Naive thymus-derived CD4-positive, alpha-beta T cell (primary cell): Measurements from ENCODE around the gene ZNF692. TPM values are rescaled to one million over a fixed set of nuclear protein-coding genes. Genes with fewer than 3 reads are reported as not detected.

Experiments
- ATAC-seq: fragments of 150-1000 bp; cut with Tn5 transposase; 2 replicates; pipeline ENCODE4 v1.10.0; 2021; ENCODE audit warnings: mild to moderate bottlenecking, moderate library complexity
- CTCF ChIA-PET: fragments of 350-600 bp; sonication (Branson Sonifier 250); formaldehyde crosslinking; loops from one replicate; lab custom pipeline; 2021; ENCODE audit warnings: antibody characterized with exemption; lab: Charles Lee
- POLR2A ChIA-PET: fragments of 350-600 bp; sonication (Branson Sonifier 250); formaldehyde crosslinking; loops from one replicate; lab custom pipeline; 2021; ENCODE audit warnings: antibody characterized with exemption, inconsistent platforms; lab: Charles Lee
- DNase-seq, 9 donors: peaks; one replicate each; pipeline versions ENCODE4 v3.0.0 to v3.0.0-alpha.2; 2020 to 2022; ENCODE audit warnings: mixed read lengths in 1 of 9
- H3K27ac ChIP-seq: one replicate; pipeline ENCODE4 v1.7.0; 2013; ENCODE audit warnings: mild to moderate bottlenecking, low read depth, low read length, moderate library complexity
- H3K27me3 ChIP-seq, 2 donors: one replicate each; pipeline ENCODE4 v1.7.0; 2013; ENCODE audit warnings: low read length in 2 of 2, mild to moderate bottlenecking in 2 of 2, moderate library complexity in 2 of 2; ENCODE audit not compliant: control insufficient read depth in 2 of 2, insufficient read depth in 2 of 2
- H3K36me3 ChIP-seq, 3 experiments: 1 replicate in 2 of 3; 2 replicates in 1 of 3; pipeline ENCODE4 v1.7.0; 2013; ENCODE audit warnings: low read length in 3 of 3, mild to moderate bottlenecking in 3 of 3, moderate library complexity in 1 of 3; ENCODE audit not compliant: insufficient read depth in 3 of 3, control insufficient read depth in 2 of 3
- H3K4me1 ChIP-seq, 2 donors: one replicate each; pipeline ENCODE4 v1.7.0; 2013; ENCODE audit warnings: low read length in 2 of 2, mild to moderate bottlenecking in 2 of 2, moderate library complexity in 1 of 2; ENCODE audit not compliant: control insufficient read depth in 2 of 2, insufficient read depth in 2 of 2
- H3K4me3 ChIP-seq: 2 replicates; pipeline ENCODE4 v1.7.0; 2013; ENCODE audit warnings: mild to moderate bottlenecking, low read length
- H3K9me3 ChIP-seq, 3 experiments: 1 replicate in 2 of 3; 2 replicates in 1 of 3; pipeline ENCODE4 v1.7.0; 2013; ENCODE audit warnings: low read length in 3 of 3; ENCODE audit not compliant: control insufficient read depth in 2 of 3
- H3K27ac Mint-ChIP-seq, 9 donors: one replicate each; pipeline ENCODE4 v1.8.0; 2020 to 2022; ENCODE audit warnings: mixed read lengths in 9 of 9, mild to moderate bottlenecking in 8 of 9, moderate library complexity in 5 of 9, inconsistent platforms in 2 of 9
- H3K27me3 Mint-ChIP-seq, 5 donors: one replicate each; pipeline ENCODE4 v1.8.0; 2021 to 2022; ENCODE audit warnings: mixed read lengths in 5 of 5, mild to moderate bottlenecking in 1 of 5
- H3K36me3 Mint-ChIP-seq, 5 donors: one replicate each; pipeline ENCODE4 v1.8.0; 2020 to 2022; ENCODE audit warnings: mixed read lengths in 5 of 5, mild to moderate bottlenecking in 3 of 5, inconsistent platforms in 1 of 5
- H3K4me1 Mint-ChIP-seq, 7 donors: one replicate each; pipeline ENCODE4 v1.8.0; 2020 to 2022; ENCODE audit warnings: mixed read lengths in 7 of 7, mild to moderate bottlenecking in 3 of 7, inconsistent platforms in 1 of 7
- H3K4me3 Mint-ChIP-seq, 10 donors: one replicate each; pipeline ENCODE4 v1.8.0; 2020 to 2022; ENCODE audit warnings: mild to moderate bottlenecking in 10 of 10, mixed read lengths in 10 of 10, moderate library complexity in 6 of 10, inconsistent platforms in 2 of 10
- H3K9me3 Mint-ChIP-seq, 11 donors: one replicate each; pipeline ENCODE4 v1.8.0; 2020 to 2022; ENCODE audit warnings: mixed read lengths in 11 of 11, mild to moderate bottlenecking in 4 of 11, inconsistent platforms in 1 of 11, moderate library complexity in 1 of 11
- intact Hi-C, 2 donors: fragments of 100-400 bp; cut with micrococcal nuclease; formaldehyde crosslinking; loops; one replicate each; pipeline ENCODE4 v1.15.1; 2023
- polyA plus RNA-seq, 2 donors: library from polyadenylated mRNA; unstranded; fragments of 300-500 nt; fragmentation: Illumina TruSeq; gene quantifications; one replicate each; pipeline ENCODE4 v1.2.3, GENCODE V29; 2021
- total RNA-seq, 6 experiments: library from RNA in 5 of 6; stranded (reverse) in 5 of 6; gene quantifications; 1 replicate in 5 of 6; 2 replicates in 1 of 6; pipeline ENCODE4 v1.2.3 and lab custom pipeline; 2021 to 2026

Gene ZNF692
- total and polyA plus RNA-seq, 7 experiments from 2014 or later: 7.6 to 87.5 (median 58.7) TPM

- DNase-seq (no peak), ATAC-seq (no peak)
- peaks cover 38 to 52% (median 46%) of the 10 kb centered on the region in 7 donors for H3K4me1 Mint-ChIP-seq
- Histone ChIP-seq H3K27me3 (no peaks in the 10 kb centered on the region), H3K9me3 (no peaks in the 10 kb centered on the region), H3K4me1 (peaks cover 8 to 41% of the 10 kb centered on the region in 2 donors), H3K36me3 (peaks cover 3 to 42% (median 10%) of the 10 kb centered on the region in 3 experiments), H3K4me3 (no peak overlapping the region), H3K27ac (no peak overlapping the region)
- H3K4me3 Mint-ChIP-seq: peak overlapping the region in 1 of 10 donors; percentile 11
- CTCF ChIA-PET: no interaction called here
- H3K27me3 Mint-ChIP-seq: no peaks in the 10 kb centered on the region
- H3K36me3 Mint-ChIP-seq: peaks cover 21 to 46% (median 33%) of the 10 kb centered on the region in 5 donors
- no peaks in the 10 kb centered on the region for H3K9me3 Mint-ChIP-seq
- POLR2A ChIA-PET: interaction anchor here (1.5 kb wide), 1 partner anchor 12 kb away, joined by 3 read pairs; no protein-coding TSS in a partner anchor
- H3K27ac Mint-ChIP-seq: peak overlapping the region in 8 of 9 donors; percentile 9 to 96 (median 52)
- intact Hi-C loops: no loop called here
Measured at GRCh38 chr1:248814351-248814750, 44.5 kb downstream of the ZNF692 start.

GRCh38 chr1:248813546-248813945, 45.3 kb downstream of the ZNF692 start:
- H3K4me1 Mint-ChIP-seq: peaks cover 30 to 44% (median 38%) of the 10 kb centered on the region in 7 donors
- CTCF ChIA-PET: interaction anchor here (1.0 kb wide), 1 partner anchor 12 kb away, joined by 3 read pairs; the partner anchor contains the start of gene SH3BP5L
- ATAC-seq (no peak), DNase-seq (no peak)
- no peak overlapping the region for H3K4me3 Mint-ChIP-seq
- Histone ChIP-seq H3K27me3 (no peaks in the 10 kb centered on the region), H3K27ac (no peak overlapping the region), H3K36me3 (peaks cover 3 to 42% (median 10%) of the 10 kb centered on the region in 3 experiments), H3K4me3 (no peak overlapping the region), H3K4me1 (peaks cover 0 to 33% of the 10 kb centered on the region in 2 donors), H3K9me3 (no peaks in the 10 kb centered on the region)
- POLR2A ChIA-PET: interaction anchor here (1.0 to 1.5 kb wide), 3 partner anchors 9 to 13 kb away, joined by 3 to 4 read pairs (median 3); no protein-coding TSS in a partner anchor
- H3K36me3 Mint-ChIP-seq: peaks cover 21 to 42% (median 27%) of the 10 kb centered on the region in 5 donors
- H3K27ac Mint-ChIP-seq: peak overlapping the region in 4 of 9 donors; percentile 14 to 67 (median 39)
- intact Hi-C loops: no loop called here
- no peaks in the 10 kb centered on the region for H3K9me3 Mint-ChIP-seq
- H3K27me3 Mint-ChIP-seq: no peaks in the 10 kb centered on the region

- Mint-ChIP-seq H3K27me3 (no peaks in the 10 kb centered on the region), H3K27ac (peak overlapping the region in 6 of 9 donors; percentile 25 to 79 (median 48)), H3K36me3 (peaks cover 21 to 42% (median 27%) of the 10 kb centered on the region in 5 donors), H3K4me3 (no peak overlapping the region), H3K9me3 (no peaks in the 10 kb centered on the region), H3K4me1 (peaks cover 24 to 37% (median 32%) of the 10 kb centered on the region in 7 donors)
- Histone ChIP-seq H3K27ac (no peak overlapping the region), H3K36me3 (peaks cover 3 to 42% (median 10%) of the 10 kb centered on the region in 3 experiments), H3K4me3 (no peak overlapping the region), H3K9me3 (no peaks in the 10 kb centered on the region), H3K4me1 (peaks cover 0 to 26% of the 10 kb centered on the region in 2 donors), H3K27me3 (no peaks in the 10 kb centered on the region)
- intact Hi-C loops: no loop called here
- no peak for ATAC-seq
- no peak for DNase-seq
- ChIA-PET CTCF (interaction anchor here (1.0 kb wide), 1 partner anchor 13 kb away, joined by 3 read pairs; the partner anchor contains the start of gene SH3BP5L), POLR2A (interaction anchor here (0.7 to 1.1 kb wide), 4 partner anchors 9 to 191 kb away, joined by 3 to 4 read pairs (median 4); no protein-coding TSS in a partner anchor)
Measured at GRCh38 chr1:248812736-248813425, 46.0 kb downstream of the ZNF692 start.

GRCh38 chr1:248811514-248812490, 47.1 kb downstream of the ZNF692 start:
- H3K27me3 Mint-ChIP-seq: no peaks in the 10 kb centered on the region
- DNase-seq: no peak
- H3K36me3 Mint-ChIP-seq: peaks cover 21 to 38% (median 27%) of the 10 kb centered on the region in 5 donors
- peaks cover 17 to 32% (median 27%) of the 10 kb centered on the region in 7 donors for H3K4me1 Mint-ChIP-seq
- Histone ChIP-seq H3K4me1 (peaks cover 0 to 16% of the 10 kb centered on the region in 2 donors), H3K9me3 (no peaks in the 10 kb centered on the region), H3K27ac (no peak overlapping the region), H3K4me3 (no peak overlapping the region), H3K36me3 (peaks cover 3 to 42% (median 10%) of the 10 kb centered on the region in 3 experiments), H3K27me3 (no peaks in the 10 kb centered on the region)
- H3K4me3 Mint-ChIP-seq: no peak overlapping the region
- ChIA-PET POLR2A (interaction anchor here (0.7 kb wide), 1 partner anchor 62 kb away, joined by 3 read pairs; no protein-coding TSS in a partner anchor), CTCF (no interaction called here)
- no peak for ATAC-seq
- peak overlapping the region in 5 of 9 donors; percentile 48 to 79 (median 62) for H3K27ac Mint-ChIP-seq
- no peaks in the 10 kb centered on the region for H3K9me3 Mint-ChIP-seq
- intact Hi-C loops: no loop called here

- no peak overlapping the region for H3K27ac ChIP-seq
- peaks cover 0 to 7% of the 10 kb centered on the region in 2 donors for H3K4me1 ChIP-seq
- Mint-ChIP-seq H3K27ac (peak overlapping the region in 6 of 9 donors; percentile 34 to 89 (median 50)), H3K9me3 (no peaks in the 10 kb centered on the region), H3K27me3 (no peaks in the 10 kb centered on the region), H3K4me3 (no peak overlapping the region), H3K36me3 (peaks cover 21 to 38% (median 27%) of the 10 kb centered on the region in 5 donors), H3K4me1 (peaks cover 8 to 26% (median 20%) of the 10 kb centered on the region in 7 donors)
- POLR2A ChIA-PET: no interaction called here
- no peaks in the 10 kb centered on the region for H3K9me3 ChIP-seq
- DNase-seq (no peak), ATAC-seq (no peak)
- H3K4me3 ChIP-seq: no peak overlapping the region
- intact Hi-C loops: no loop called here
- H3K27me3 ChIP-seq: no peaks in the 10 kb centered on the region
- peaks cover 3 to 42% (median 10%) of the 10 kb centered on the region in 3 experiments for H3K36me3 ChIP-seq
- CTCF ChIA-PET: no interaction called here
Measured at GRCh38 chr1:248810727-248811513, 48.0 kb downstream of the ZNF692 start.
